SK-N-SH treated with all-trans-retinoic acid at 6 μM for 48 hours (cell line): Measurements from ENCODE around the gene SNX5.

Source experiments
- ISL1 ChIP-seq: fragments of 250-450 bp; sonication (Bioruptor Pico); IDR thresholded peaks from 2 replicates; pipeline ENCODE4 v2.1.2; 2022; ENCODE audit warnings: mild to moderate bottlenecking, moderate library complexity
- OSR1 ChIP-seq: fragments of 250-450 bp; sonication (Bioruptor Pico); IDR thresholded peaks from 2 replicates; pipeline ENCODE4 v1.8.0; 2022; ENCODE audit warnings: moderate library complexity, mild to moderate bottlenecking, inconsistent platforms
- PPARA ChIP-seq: fragments of 250-450 bp; sonication (Bioruptor Pico); IDR thresholded peaks from 2 replicates; pipeline ENCODE4 v1.5.0; 2020; ENCODE audit warnings: mild to moderate bottlenecking, borderline replicate concordance
- RARB ChIP-seq: fragments of 250-450 bp; sonication (Bioruptor Pico); IDR thresholded peaks from 2 replicates; pipeline ENCODE4 v1.8.0; 2021; ENCODE audit warnings: mild to moderate bottlenecking, moderate library complexity
- ZFP3 ChIP-seq: fragments of 250-450 bp; sonication (Bioruptor Pico); IDR thresholded peaks from 2 replicates; pipeline ENCODE4 v1.5.0; 2020; ENCODE audit warnings: mild to moderate bottlenecking, moderate library complexity
- ZFP30 ChIP-seq: fragments of 450-650 bp; formaldehyde crosslinking; IDR thresholded peaks from 2 replicates; pipeline ENCODE4 v1.5.0; 2022; ENCODE audit warnings: mild to moderate bottlenecking, moderate library complexity
- ZNF8 ChIP-seq: fragments of 450-650 bp; formaldehyde crosslinking; IDR thresholded peaks from 2 replicates; pipeline ENCODE4 v1.5.0; 2020; ENCODE audit warnings: mild to moderate bottlenecking, moderate library complexity
- TF ChIP-seq, protein P1 (sequence below): fragments of 250-450 bp; sonication (Bioruptor Pico); IDR thresholded peaks from 2 replicates; pipeline ENCODE4 v1.5.1; 2020; ENCODE audit warnings: low read depth, mild to moderate bottlenecking, moderate library complexity

DNA sequence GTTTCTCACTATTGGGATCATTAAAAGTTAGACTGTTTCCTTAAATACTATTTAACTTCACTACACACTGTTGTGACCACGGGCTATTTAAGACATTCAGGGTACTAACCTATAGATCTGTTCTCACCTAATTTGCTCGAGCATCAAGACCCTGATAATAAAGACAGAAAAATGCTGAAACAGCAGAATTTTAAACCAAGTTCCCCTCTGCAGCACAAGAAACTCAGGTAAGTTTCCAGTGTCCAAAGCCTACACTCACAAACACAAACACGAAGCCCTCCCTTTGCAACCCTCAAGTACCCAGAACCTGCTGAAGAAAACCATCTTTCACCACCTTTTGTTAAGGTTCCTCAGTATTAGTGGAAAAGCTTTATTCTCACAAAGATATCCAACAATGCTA, 4.0 kb downstream of the SNX5 start:
- no peak for TF ChIP-seq ZFP3 (CRISPR knock-in tag)
- no peak for TF ChIP-seq ISL1 (CRISPR knock-in tag)
- TF ChIP-seq ZNF8 (CRISPR knock-in tag) = no peak
- no peak for TF ChIP-seq OSR1 (CRISPR knock-in tag)
- TF ChIP-seq ZFP30 (CRISPR knock-in tag) = no peak
- TF ChIP-seq RARB = no peak
- no peak for TF ChIP-seq PPARA
- TF ChIP-seq, protein P1, sequence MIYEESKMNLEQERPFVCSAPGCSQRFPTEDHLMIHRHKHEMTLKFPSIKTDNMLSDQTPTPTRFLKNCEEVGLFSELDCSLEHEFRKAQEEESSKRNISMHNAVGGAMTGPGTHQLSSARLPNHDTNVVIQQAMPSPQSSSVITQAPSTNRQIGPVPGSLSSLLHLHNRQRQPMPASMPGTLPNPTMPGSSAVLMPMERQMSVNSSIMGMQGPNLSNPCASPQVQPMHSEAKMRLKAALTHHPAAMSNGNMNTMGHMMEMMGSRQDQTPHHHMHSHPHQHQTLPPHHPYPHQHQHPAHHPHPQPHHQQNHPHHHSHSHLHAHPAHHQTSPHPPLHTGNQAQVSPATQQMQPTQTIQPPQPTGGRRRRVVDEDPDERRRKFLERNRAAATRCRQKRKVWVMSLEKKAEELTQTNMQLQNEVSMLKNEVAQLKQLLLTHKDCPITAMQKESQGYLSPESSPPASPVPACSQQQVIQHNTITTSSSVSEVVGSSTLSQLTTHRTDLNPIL (CRISPR knock-in tag) = no peak
